Thyroid gland (tissue), 4 donors: Measurements from ENCODE around the gene TSPAN32. TPM values are rescaled to one million over a fixed set of nuclear protein-coding genes. Genes with fewer than 3 reads are reported as not detected.
"Not testable (repeated sequence)": the region's sequence is repeated elsewhere in the genome, so short reads cannot be mapped to it uniquely, and the experiment has no call there.

Source experiments
- DNase-seq, 2 donors: peaks; one replicate each; pipeline ENCODE4 v3.0.0-alpha.2; 2019
- H3K27ac ChIP-seq, 3 donors: fragments of 200-600 bp; sonication (generic); 1 replicate in 2 of 3; 2 replicates in 1 of 3; pipeline ENCODE4 v1.5.1; 2016 to 2019; ENCODE audit warnings: mild to moderate bottlenecking in 1 of 3, moderate library complexity in 1 of 3
- H3K27me3 ChIP-seq: fragments of 200-600 bp; sonication (generic); one replicate; pipeline ENCODE4 v1.5.1; 2019
- H3K36me3 ChIP-seq, 2 donors: fragments of 200-600 bp; sonication (generic); one replicate each; pipeline ENCODE4 v1.5.1; 2016 to 2019
- H3K4me1 ChIP-seq, 2 donors: fragments of 200-600 bp; sonication (generic); one replicate each; pipeline ENCODE4 v1.5.1; 2017 to 2019
- H3K4me3 ChIP-seq, 3 donors: fragments of 200-600 bp; sonication (generic); replicated peaks in 1 of 3; 1 replicate in 2 of 3; 2 replicates in 1 of 3; pipeline ENCODE4 v1.5.1; 2016; ENCODE audit warnings: mild to moderate bottlenecking in 1 of 3
- H3K9me3 ChIP-seq: fragments of 200-600 bp; sonication (generic); one replicate; pipeline ENCODE4 v1.5.1; 2017
- CTCF ChIP-seq, 6 experiments: fragments of 200-600 bp in 3 of 6; fragments of 450-650 bp in 3 of 6; sonication (generic) in 3 of 6; IDR thresholded peaks; one replicate each; pipeline ENCODE4 v1.5.1; 2016 to 2019; ENCODE audit warnings: antibody characterized with exemption in 6 of 6, mild to moderate bottlenecking in 2 of 6, inconsistent platforms in 1 of 6, moderate library complexity in 1 of 6
- POLR2A ChIP-seq, 2 donors: fragments of 450-650 bp; IDR thresholded peaks; one replicate each; pipeline ENCODE4 v1.6.1; 2017; ENCODE audit warnings: antibody characterized with exemption in 2 of 2, mild to moderate bottlenecking in 2 of 2, moderate library complexity in 1 of 2
- WGBS, 2 donors: methylation state at CpG; one replicate each; pipeline ENCODE4 v1.1.5; 2017; 5-methylcytosine and 5-hydroxymethylcytosine counted together
- intact Hi-C: fragments of 100-400 bp; cut with DNase I; formaldehyde crosslinking; loops from one replicate; pipeline ENCODE4 v1.15.1; 2023
- total RNA-seq, 4 donors: library from RNA; depleted of rRNA; stranded (reverse); fragments of >200 nt; gene quantifications; one replicate each; pipeline ENCODE4 v1.2.3, GENCODE V29; 2016

The TSPAN32 gene
- total RNA-seq, 4 donors from 2014 or later, result 0.33 to 0.45 TPM; not detected in 2

DNA sequence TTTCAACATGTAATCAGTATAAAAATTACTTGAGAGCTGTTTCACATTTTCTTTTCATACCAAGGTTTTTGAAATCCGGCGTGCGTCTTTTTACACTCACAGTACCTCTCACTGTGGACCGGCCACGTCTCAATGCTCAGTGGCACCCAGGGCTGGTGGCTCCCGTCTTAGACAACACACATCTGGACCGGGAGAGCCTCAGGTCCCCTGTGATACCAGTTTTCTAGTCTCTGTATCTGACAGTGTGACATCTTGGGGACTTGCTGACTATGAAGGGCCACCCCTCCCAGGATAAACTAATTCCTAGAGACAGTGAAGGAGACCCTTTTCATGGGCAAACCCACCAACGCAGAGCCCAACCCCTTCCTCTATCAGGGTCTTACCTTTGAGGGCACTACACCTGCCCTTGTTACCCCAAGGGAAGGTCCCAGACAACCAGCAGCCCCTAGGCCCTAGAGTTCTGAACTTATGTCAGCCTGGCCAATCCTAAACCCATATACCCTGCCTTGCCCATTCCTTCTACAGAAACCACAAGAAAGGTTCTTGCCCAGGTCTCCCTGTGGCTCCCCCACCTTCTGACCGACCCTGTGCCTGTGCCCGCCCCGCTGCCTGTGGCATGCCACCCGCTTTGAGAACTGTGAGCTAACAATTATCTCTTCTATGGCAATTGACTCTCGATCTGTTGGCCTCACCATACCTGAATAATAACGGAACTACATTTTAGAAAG lies 25.4 kb upstream of the TSPAN32 start:
- H3K27ac ChIP-seq, result no peak overlapping the region
- no peak for DNase-seq

DNA sequence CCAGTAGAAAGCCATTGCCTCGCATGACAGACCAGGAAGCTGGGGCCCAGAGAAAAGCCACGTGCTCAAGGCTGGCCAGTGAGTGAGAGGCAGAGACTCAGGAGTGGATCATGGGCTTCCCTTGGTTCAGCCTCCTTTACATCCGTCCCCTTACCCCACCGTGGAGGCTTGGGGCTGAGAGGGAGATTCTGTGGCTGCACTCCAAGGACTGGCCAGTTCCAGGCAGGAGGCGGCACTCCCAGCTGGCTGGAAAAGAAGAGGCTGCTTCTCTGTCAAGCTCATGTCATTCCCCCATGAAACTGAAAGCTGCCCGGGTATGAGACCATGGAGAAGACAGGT lies 24.8 kb upstream of the TSPAN32 start:
- intact Hi-C loops, result no loop called here
- DNase-seq, result no peak
- no peak for TF ChIP-seq CTCF (IDR thresholded peaks at IDR 0.05)
- no peak for TF ChIP-seq POLR2A (IDR thresholded peaks at IDR 0.05)
- peak overlapping the region in 1 of 3 donors; percentile 15 for H3K27ac ChIP-seq
- no peak overlapping the region for H3K4me3 ChIP-seq
- no peaks in the 10 kb centered on the region for H3K36me3 ChIP-seq
- WGBS, 2 donors, result 61 to 65% methylated on average over 5 to 6 of the region's 6 CpGs
- H3K9me3 ChIP-seq, result no peaks in the 10 kb centered on the region
- no peaks in the 10 kb centered on the region for H3K27me3 ChIP-seq
- H3K4me1 ChIP-seq, result peaks cover 0 to 13% of the 10 kb centered on the region in 2 donors

More for the DNA sequence above, 25.4 kb upstream of the TSPAN32 start:
- H3K9me3 ChIP-seq, result no peaks in the 10 kb centered on the region
- TF ChIP-seq CTCF (IDR thresholded peaks at IDR 0.05), result no peak
- TF ChIP-seq POLR2A (IDR thresholded peaks at IDR 0.05), result no peak
- H3K27me3 ChIP-seq, result no peaks in the 10 kb centered on the region
- H3K4me1 ChIP-seq, result peaks cover 0 to 13% of the 10 kb centered on the region in 2 donors
- no peaks in the 10 kb centered on the region for H3K36me3 ChIP-seq
- no peak overlapping the region for H3K4me3 ChIP-seq
- intact Hi-C loops, result no loop called here
- 94 to 97% methylated on average over 14 of the region's 14 CpGs for WGBS, 2 donors

DNA sequence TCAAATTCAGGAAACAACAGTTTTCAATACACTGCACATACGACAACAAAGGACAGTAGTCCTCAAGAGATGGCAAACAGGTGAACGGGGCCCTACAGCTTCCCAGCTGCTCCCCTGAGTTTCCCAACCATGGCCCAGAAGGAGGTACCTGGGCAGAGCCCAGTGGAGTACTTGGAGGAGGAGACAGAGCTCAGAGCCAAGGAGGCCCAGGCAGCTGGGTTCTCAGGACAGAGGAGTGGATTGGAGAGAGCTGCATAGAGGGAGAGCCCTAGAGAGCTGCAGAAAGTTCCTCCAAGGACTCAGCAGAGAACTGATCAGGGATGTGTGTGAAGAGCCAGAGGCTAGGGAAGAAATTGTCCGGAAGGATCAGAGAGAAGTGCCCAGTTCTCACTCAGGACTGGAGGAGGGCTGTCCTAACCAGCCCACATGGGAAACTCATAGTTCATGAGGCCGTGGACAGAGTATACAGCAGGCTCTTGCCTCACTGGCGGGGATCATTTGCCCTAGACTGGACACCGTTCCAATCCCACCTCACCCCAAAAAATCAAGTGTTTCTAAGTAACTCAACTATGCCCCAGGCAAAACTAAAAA lies 23.8 kb upstream of the TSPAN32 start:
- no peak for DNase-seq
- peaks cover 0 to 12% of the 10 kb centered on the region in 2 donors for H3K4me1 ChIP-seq
- H3K36me3 ChIP-seq, result no peaks in the 10 kb centered on the region
- TF ChIP-seq POLR2A (IDR thresholded peaks at IDR 0.05), result no peak
- TF ChIP-seq CTCF (IDR thresholded peaks at IDR 0.05), result no peak
- no peaks in the 10 kb centered on the region for H3K9me3 ChIP-seq
- 81 to 84% methylated on average over 6 of the region's 6 CpGs for WGBS, 2 donors
- intact Hi-C loops, result no loop called here
- H3K27me3 ChIP-seq, result no peaks in the 10 kb centered on the region
- no peak overlapping the region for H3K27ac ChIP-seq
- no peak overlapping the region for H3K4me3 ChIP-seq

DNA sequence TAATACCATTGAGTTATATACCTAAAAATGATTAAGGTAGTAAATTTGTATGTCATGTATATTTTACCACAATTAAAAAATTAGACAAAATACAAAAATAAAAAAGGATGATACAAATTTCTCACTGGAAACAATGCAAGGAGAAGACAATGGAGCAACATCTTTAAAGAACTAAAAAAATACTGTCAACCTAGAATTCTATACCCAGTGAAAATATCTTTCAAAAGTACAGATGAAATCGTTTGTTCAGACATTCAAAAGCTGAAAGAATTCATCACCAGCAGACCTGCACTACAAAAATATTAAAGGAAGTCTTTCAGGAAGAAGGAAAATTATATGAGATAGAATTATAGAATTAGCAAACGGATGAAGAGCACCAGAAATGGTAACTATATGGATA lies 21.6 kb upstream of the TSPAN32 start:
- no peak overlapping the region for H3K4me3 ChIP-seq
- WGBS, 2 donors, result 81 to 83% methylated on average over 2 of the region's 2 CpGs
- no peak for TF ChIP-seq POLR2A (IDR thresholded peaks at IDR 0.05)
- TF ChIP-seq CTCF (IDR thresholded peaks at IDR 0.05), result no peak
- no peaks in the 10 kb centered on the region for H3K27me3 ChIP-seq
- intact Hi-C loops, result no loop called here
- H3K36me3 ChIP-seq, result no peaks in the 10 kb centered on the region
- no peak overlapping the region for H3K27ac ChIP-seq
- no peaks in the 10 kb centered on the region for H3K9me3 ChIP-seq
- DNase-seq, result no peak
- H3K4me1 ChIP-seq, result no peaks in the 10 kb centered on the region

DNA sequence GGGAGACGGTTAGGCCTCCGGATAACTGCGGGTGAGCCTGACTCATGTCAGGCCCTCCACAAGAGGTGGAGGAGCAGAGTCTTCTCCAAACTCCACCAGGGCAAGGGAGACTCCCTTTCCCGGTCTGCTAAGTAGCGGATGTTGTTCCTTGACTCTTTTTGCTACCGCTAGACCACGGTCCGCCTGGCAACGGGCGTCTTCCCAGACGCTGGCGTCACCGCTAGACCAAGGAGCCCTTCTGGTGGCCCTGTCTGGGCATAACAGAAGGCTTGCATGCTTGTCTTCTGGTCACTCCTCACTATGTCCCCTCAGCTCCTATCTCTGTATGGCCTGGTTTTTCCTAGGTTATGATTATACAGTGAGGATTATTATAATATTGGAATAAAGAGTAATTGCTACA lies 15.5 kb upstream of the TSPAN32 start:
- 86 to 91% methylated on average over 10 to 11 of the region's 13 CpGs for WGBS, 2 donors

More for the DNA sequence above, 15.5 kb upstream of the TSPAN32 start:
- H3K4me3 ChIP-seq, H3K27ac ChIP-seq, H3K36me3 ChIP-seq, H3K27me3 ChIP-seq, H3K9me3 ChIP-seq, intact Hi-C loops, H3K4me1 ChIP-seq: not testable (repeated sequence)
- peak in 1 of 2 donors; percentile 4 for DNase-seq
